ENCODE data around the gene ST8SIA2.

Gene ST8SIA2

GRCh38 chr15:92385096-92385495, 8.6 kb upstream of the ST8SIA2 start:
- TF ChIP-seq SIN3A (IDR thresholded peaks at IDR 0.05; ENCODE audit: borderline replicate concordance, insufficient read depth, low read length) (no peak), FOXP2 (optimal IDR thresholded peaks at IDR 0.05; ENCODE audit: borderline replicate concordance, extremely low read depth, extremely low read length, insufficient read depth) (no peak), POLR2AphosphoS5 (IDR thresholded peaks at IDR 0.05; ENCODE audit: low read depth, low read length) (no peak), REST (IDR thresholded peaks at IDR 0.05; ENCODE audit: insufficient read depth in 1 of 2, low read depth in 2 of 2, low read length in 2 of 2) (no peak), TAF1 (IDR thresholded peaks at IDR 0.05; ENCODE audit: borderline replicate concordance, insufficient read depth, low read length) (no peak)

- TF ChIP-seq FOXP2 (optimal IDR thresholded peaks at IDR 0.05; ENCODE audit: borderline replicate concordance, extremely low read depth, extremely low read length, insufficient read depth) (no peak), SIN3A (IDR thresholded peaks at IDR 0.05; ENCODE audit: borderline replicate concordance, insufficient read depth, low read length) (no peak), POLR2AphosphoS5 (IDR thresholded peaks at IDR 0.05; ENCODE audit: low read depth, low read length) (no peak), REST (IDR thresholded peaks at IDR 0.05; ENCODE audit: insufficient read depth in 1 of 2, low read depth in 2 of 2, low read length in 2 of 2) (no peak), TAF1 (IDR thresholded peaks at IDR 0.05; ENCODE audit: borderline replicate concordance, insufficient read depth, low read length) (no peak)
Measured at GRCh38 chr15:92391640-92392039, 2.0 kb upstream of the ST8SIA2 start.

- TF ChIP-seq FOXP2 (optimal IDR thresholded peaks at IDR 0.05; ENCODE audit: borderline replicate concordance, extremely low read depth, extremely low read length, insufficient read depth) (no peak), SIN3A (IDR thresholded peaks at IDR 0.05; ENCODE audit: borderline replicate concordance, insufficient read depth, low read length) (no peak), POLR2AphosphoS5 (IDR thresholded peaks at IDR 0.05; ENCODE audit: low read depth, low read length) (no peak), TAF1 (IDR thresholded peaks at IDR 0.05; ENCODE audit: borderline replicate concordance, insufficient read depth, low read length) (no peak), REST (IDR thresholded peaks at IDR 0.05; ENCODE audit: insufficient read depth in 1 of 2, low read depth in 2 of 2, low read length in 2 of 2) (no peak)
Measured at GRCh38 chr15:92392462-92392861, 1.2 kb upstream of the ST8SIA2 start.

- no peak for TF ChIP-seq REST (IDR thresholded peaks at IDR 0.05; ENCODE audit: insufficient read depth in 1 of 2, low read depth in 2 of 2, low read length in 2 of 2)
- no peak for TF ChIP-seq POLR2AphosphoS5 (IDR thresholded peaks at IDR 0.05; ENCODE audit: low read depth, low read length)
- TF ChIP-seq FOXP2 (optimal IDR thresholded peaks at IDR 0.05; ENCODE audit: borderline replicate concordance, extremely low read depth, extremely low read length, insufficient read depth): no peak
- TF ChIP-seq SIN3A (IDR thresholded peaks at IDR 0.05; ENCODE audit: borderline replicate concordance, insufficient read depth, low read length): no peak
- TF ChIP-seq TAF1 (IDR thresholded peaks at IDR 0.05; ENCODE audit: borderline replicate concordance, insufficient read depth, low read length): no peak
Measured at GRCh38 chr15:92393980-92394308, 263 bp downstream of the ST8SIA2 start.
